OCI-LY7 (cell line): ENCODE results near the gene STEAP1. TPM values are rescaled to one million over a fixed set of nuclear protein-coding genes. Genes with fewer than 3 reads are reported as not detected.

Source experiments
- BruUV-seq: library from RNA; stranded (reverse); fragments of 400-500 nt; replicated peaks from 2 replicates; lab custom pipeline; 2021; lab: Mats Ljungman, UMichigan
- CTCF ChIA-PET: fragments of 300-600 bp; sonication (Branson Sonifier 250); formaldehyde crosslinking; loops from one replicate; lab custom pipeline; 2022; ENCODE audit warnings: antibody characterized with exemption; ENCODE audit not compliant: unreplicated experiment; lab: Charles Lee
- POLR2A ChIA-PET: fragments of 300-600 bp; sonication (Branson Sonifier 250); formaldehyde crosslinking; loops from one replicate; lab custom pipeline; 2022; ENCODE audit warnings: antibody characterized with exemption; lab: Charles Lee
- DNase-seq: peaks from one replicate; pipeline ENCODE4 v3.0.0-alpha.2; 2015; ENCODE audit warnings: low spot score
- H2AFZ ChIP-seq: fragments of 200-600 bp; sonication (generic), shearing (Covaris generic); 2 replicates; pipeline ENCODE4 v1.6.1; 2014; ENCODE audit warnings: mild to moderate bottlenecking, antibody characterized with exemption, low read length, moderate library complexity
- H3K27ac ChIP-seq: fragments of 200-600 bp; sonication (generic); 2 replicates; pipeline ENCODE4 v1.5.1; 2014; ENCODE audit warnings: mixed run types, low read depth, mild to moderate bottlenecking, moderate library complexity, low read length, inconsistent platforms; ENCODE audit not compliant: poor library complexity, severe bottlenecking
- H3K36me3 ChIP-seq: fragments of 200-600 bp; sonication (generic); 2 replicates; pipeline ENCODE4 v1.6.1; 2014; ENCODE audit warnings: mild to moderate bottlenecking, antibody characterized with exemption, low read length, moderate library complexity, mixed read lengths; ENCODE audit not compliant: insufficient read depth
- H3K4me1 ChIP-seq: fragments of 200-600 bp; sonication (generic); 2 replicates; pipeline ENCODE4 v1.5.1; 2014; ENCODE audit warnings: mild to moderate bottlenecking, low read length; ENCODE audit not compliant: insufficient read depth, poor library complexity, severe bottlenecking
- H3K4me2 ChIP-seq: fragments of 200-600 bp; sonication (generic); 2 replicates; pipeline ENCODE4 v1.6.1; 2014; ENCODE audit warnings: mild to moderate bottlenecking, low read length
- H3K4me3 ChIP-seq: fragments of 200-600 bp; sonication (generic); 2 replicates; pipeline ENCODE4 v1.5.1; 2014; ENCODE audit warnings: mild to moderate bottlenecking, low read depth, low read length; ENCODE audit not compliant: poor library complexity, severe bottlenecking
- H3K79me2 ChIP-seq: fragments of 200-600 bp; sonication (generic); 2 replicates; pipeline ENCODE4 v1.6.1; 2016; ENCODE audit warnings: low read depth, mild to moderate bottlenecking, low read length, moderate library complexity, mixed read lengths; ENCODE audit not compliant: insufficient read depth
- H3K9me2 ChIP-seq: fragments of 200-600 bp; sonication (generic); 2 replicates; pipeline ENCODE4 v1.6.1; 2016; ENCODE audit warnings: mild to moderate bottlenecking, low read length, mixed read lengths; ENCODE audit not compliant: insufficient read depth
- H3K9me3 ChIP-seq: fragments of 200-600 bp; sonication (generic); 2 replicates; pipeline ENCODE4 v1.6.1; 2014; ENCODE audit warnings: mild to moderate bottlenecking, mixed run types, low read length, mixed read lengths
- H4K20me1 ChIP-seq: fragments of 200-600 bp; sonication (generic); 2 replicates; pipeline ENCODE4 v1.6.1; 2014; ENCODE audit warnings: mild to moderate bottlenecking, antibody characterized with exemption, low read length, moderate library complexity, mixed read lengths; ENCODE audit not compliant: insufficient read depth
- CTCF ChIP-seq: fragments of 200-600 bp; sonication (generic); conservative IDR thresholded peaks from 2 replicates; pipeline ENCODE4 v1.5.1; 2014; ENCODE audit warnings: mild to moderate bottlenecking, antibody characterized with exemption, low read length, moderate library complexity, mixed read lengths
- EZH2phosphoT487 ChIP-seq: fragments of 200-600 bp; sonication (generic); IDR thresholded peaks from 2 replicates; pipeline ENCODE4 v1.6.1; 2018; ENCODE audit warnings: low read depth, borderline replicate concordance, mild to moderate bottlenecking, mixed run types, antibody characterized with exemption, low read length, moderate library complexity, mixed read lengths
- intact Hi-C: fragments of 100-400 bp; cut with micrococcal nuclease; formaldehyde crosslinking; loops from one replicate; pipeline ENCODE4 v1.10.0; 2022; ENCODE audit not compliant: unreplicated experiment
- total RNA-seq, 2 experiments: library from RNA; depleted of rRNA in 1 of 2; stranded (reverse); fragments of >200 nt in 1 of 2; shearing (Covaris generic) in 1 of 2; gene quantifications; 2 replicates each; pipeline ENCODE4 v1.2.3, GENCODE V29; 2014 to 2022

Gene STEAP1
- total RNA-seq, 2 experiments from 2014 or later: not detected

GRCh38 chr7:90194911-90195809 lies 40.9 kb downstream of the STEAP1 start:
- H3K27ac ChIP-seq: no peak overlapping the region
- no peaks in the 10 kb centered on the region for H3K36me3 ChIP-seq
- H2AFZ ChIP-seq: no peak overlapping the region
- TF ChIP-seq EZH2phosphoT487: no peak
- TF ChIP-seq CTCF: no peak
- H3K79me2 ChIP-seq: no peaks in the 10 kb centered on the region
- no peak for DNase-seq
- no peak overlapping the region for H3K4me3 ChIP-seq
- intact Hi-C loops: no loop called here
- no peaks in the 10 kb centered on the region for H3K4me1 ChIP-seq
- no peaks in the 10 kb centered on the region for H3K9me3 ChIP-seq
- BruUV-seq: no TSS peak
- POLR2A ChIA-PET: interaction anchor here (0.9 to 1.0 kb wide), 2 partner anchors 12 to 22 kb away, joined by 3 read pairs; no protein-coding TSS in a partner anchor
- H4K20me1 ChIP-seq: no peaks in the 10 kb centered on the region; the same call in 1 of the 2 replicates
- CTCF ChIA-PET: no interaction called here
- no peak overlapping the region for H3K4me2 ChIP-seq
- H3K9me2 ChIP-seq: no peaks in the 10 kb centered on the region

GRCh38 chr7:90201500-90202195 lies 47.4 kb downstream of the STEAP1 start:
- Histone ChIP-seq H3K9me2 (no peaks in the 10 kb centered on the region), H3K4me3 (no peak overlapping the region), H3K9me3 (no peaks in the 10 kb centered on the region), H3K27ac (no peak overlapping the region), H2AFZ (no peak overlapping the region), H3K79me2 (no peaks in the 10 kb centered on the region), H4K20me1 (no peaks in the 10 kb centered on the region; the same call in 1 of the 2 replicates), H3K4me2 (no peak overlapping the region), H3K4me1 (no peaks in the 10 kb centered on the region), H3K36me3 (no peaks in the 10 kb centered on the region)
- CTCF ChIA-PET: no interaction called here
- BruUV-seq: no TSS peak
- POLR2A ChIA-PET: interaction anchor here (0.7 kb wide), 1 partner anchor 1242 kb away, joined by 3 read pairs; no protein-coding TSS in a partner anchor
- intact Hi-C loops: no loop called here
- TF ChIP-seq EZH2phosphoT487 (no peak), CTCF (no peak)
- no peak for DNase-seq
